ACC112 (cell line): Measurements from ENCODE around the gene SIM2.

Source experiments
- H2AFZ ChIP-seq: fragments of 200-600 bp; sonication (generic); one replicate; pipeline ENCODE4 v1.6.0; 2017; ENCODE audit warnings: antibody characterized with exemption, low read length; ENCODE audit not compliant: unreplicated experiment
- H3K27ac ChIP-seq: fragments of 200-600 bp; sonication (generic); 2 replicates; pipeline ENCODE4 v1.5.1; 2014; ENCODE audit warnings: low read depth, mild to moderate bottlenecking, antibody characterized with exemption, low read length, moderate library complexity
- H3K27me3 ChIP-seq: fragments of 200-600 bp; sonication (generic); 2 replicates; pipeline ENCODE4 v1.6.1; 2014; ENCODE audit warnings: mild to moderate bottlenecking, antibody characterized with exemption, low read length, moderate library complexity, mixed read lengths; ENCODE audit not compliant: insufficient read depth
- H3K36me3 ChIP-seq: fragments of 200-600 bp; sonication (generic); 2 replicates; pipeline ENCODE4 v1.6.1; 2016; ENCODE audit warnings: mild to moderate bottlenecking, antibody characterized with exemption, low read length, moderate library complexity, mixed read lengths; ENCODE audit not compliant: insufficient read depth
- H3K4me1 ChIP-seq: fragments of 200-600 bp; sonication (generic); one replicate; pipeline ENCODE4 v1.6.1; 2016; ENCODE audit warnings: low read length, mixed read lengths; ENCODE audit not compliant: insufficient read depth, unreplicated experiment, control insufficient read depth
- H3K4me3 ChIP-seq: fragments of 200-600 bp; sonication (generic); 2 replicates; pipeline ENCODE4 v1.5.1; 2014; ENCODE audit warnings: mild to moderate bottlenecking, low read depth, low read length
- H3K79me2 ChIP-seq: fragments of 200-600 bp; sonication (generic); one replicate; pipeline ENCODE4 v1.6.0; 2016; ENCODE audit warnings: low read length; ENCODE audit not compliant: control insufficient read depth, unreplicated experiment, insufficient read depth

SIM2 gene

GRCh38 chr21:36743446-36743845 lies 44.5 kb downstream of the SIM2 start:
- no peak overlapping the region for H2AFZ ChIP-seq
- no peaks in the 10 kb centered on the region for H3K36me3 ChIP-seq
- no peaks in the 10 kb centered on the region for H3K79me2 ChIP-seq
- peaks cover 12% of the 10 kb centered on the region; the same call in 1 of the 2 replicates for H3K27me3 ChIP-seq
- H3K4me1 ChIP-seq = no peaks in the 10 kb centered on the region
- H3K4me3 ChIP-seq = no peak overlapping the region
- no peak overlapping the region for H3K27ac ChIP-seq

DNA sequence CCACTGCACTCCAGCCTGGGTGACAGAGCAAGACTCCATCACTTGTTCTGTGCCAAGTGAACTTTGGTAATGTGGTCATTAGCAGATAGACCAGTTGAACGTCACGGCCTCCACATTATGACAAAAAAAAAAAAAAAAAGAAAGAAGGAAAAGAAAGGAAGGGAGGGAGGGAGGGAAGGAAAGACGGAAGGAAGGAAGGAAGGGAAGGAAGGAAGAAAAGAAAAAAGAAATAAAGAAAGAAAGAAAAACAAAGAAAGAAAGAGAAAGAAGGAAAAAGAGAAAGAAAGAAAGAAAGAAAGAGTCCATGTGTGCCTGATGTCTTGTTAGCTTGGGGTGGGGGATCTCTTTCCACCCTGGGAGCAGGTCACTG lies 45.3 kb downstream of the SIM2 start:
- no peak overlapping the region for H3K27ac ChIP-seq
- H3K79me2 ChIP-seq = no peaks in the 10 kb centered on the region
- H3K36me3 ChIP-seq = no peaks in the 10 kb centered on the region
- no peaks in the 10 kb centered on the region for H3K4me1 ChIP-seq
- no peak overlapping the region for H2AFZ ChIP-seq
- no peak overlapping the region for H3K4me3 ChIP-seq
- H3K27me3 ChIP-seq = peaks cover 4% of the 10 kb centered on the region; the same call in 1 of the 2 replicates

GRCh38 chr21:36744560-36745231 lies 45.8 kb downstream of the SIM2 start:
- Histone ChIP-seq H2AFZ (no peak overlapping the region), H3K27me3 (no peaks in the 10 kb centered on the region), H3K4me1 (no peaks in the 10 kb centered on the region), H3K36me3 (no peaks in the 10 kb centered on the region), H3K79me2 (no peaks in the 10 kb centered on the region), H3K4me3 (no peak overlapping the region), H3K27ac (no peak overlapping the region)

DNA sequence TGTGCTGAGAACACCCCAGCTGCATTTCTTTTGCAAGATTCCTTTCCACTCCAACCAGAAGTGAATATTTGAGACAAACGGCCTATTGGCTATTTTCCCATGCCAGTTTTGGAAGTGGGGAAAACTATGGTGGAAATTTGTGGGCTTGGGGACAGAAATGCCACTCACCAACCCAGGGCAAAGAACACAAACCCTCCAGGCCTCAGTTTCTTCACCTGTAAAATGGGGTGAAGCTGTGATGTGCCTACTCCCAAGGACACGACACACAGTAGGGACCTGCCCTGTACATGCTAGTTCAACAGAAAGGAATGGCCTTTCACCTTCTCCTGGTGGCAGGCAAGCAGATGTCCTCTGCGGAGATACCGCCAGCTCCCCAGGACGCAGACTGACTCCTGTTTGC lies 46.5 kb downstream of the SIM2 start:
- Histone ChIP-seq H3K36me3 (no peaks in the 10 kb centered on the region), H2AFZ (no peak overlapping the region), H3K27ac (no peak overlapping the region), H3K79me2 (no peaks in the 10 kb centered on the region), H3K27me3 (no peaks in the 10 kb centered on the region), H3K4me1 (no peaks in the 10 kb centered on the region), H3K4me3 (no peak overlapping the region)

DNA sequence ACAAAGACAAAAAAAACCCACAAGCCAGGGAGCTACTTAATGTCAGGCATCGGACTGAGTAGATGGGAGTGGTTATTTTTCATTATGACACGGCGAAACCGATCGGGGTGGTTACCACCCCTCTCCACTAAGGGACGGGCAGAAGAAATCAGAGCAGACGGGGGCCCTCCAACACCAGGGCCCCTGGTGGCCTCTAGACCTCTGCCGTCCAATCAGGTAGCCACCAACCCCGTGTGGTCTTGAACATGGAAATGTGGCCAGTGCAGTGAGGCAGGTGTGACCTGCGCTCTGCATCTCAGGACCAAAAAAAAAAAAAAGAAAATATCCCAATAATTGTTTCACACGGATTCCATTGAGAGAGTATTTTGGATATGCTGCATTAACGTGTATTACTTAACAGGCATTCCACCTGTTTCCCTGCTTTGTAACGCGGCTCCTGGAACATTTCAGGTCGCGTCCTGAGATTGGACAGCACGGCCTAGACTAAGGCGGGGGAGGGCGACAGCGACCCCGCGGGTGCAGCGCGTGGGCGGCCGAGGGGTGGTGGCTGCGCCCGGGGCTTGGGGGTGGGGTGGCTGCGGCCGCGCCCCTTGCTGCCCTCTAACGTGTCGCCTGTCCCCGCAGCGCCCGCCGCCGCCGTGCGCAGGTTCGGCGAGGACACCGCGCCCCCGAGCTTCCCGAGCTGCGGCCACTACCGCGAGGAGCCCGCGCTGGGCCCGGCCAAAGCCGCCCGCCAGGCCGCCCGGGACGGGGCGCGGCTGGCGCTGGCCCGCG lies 48.3 kb downstream of the SIM2 start:
- Histone ChIP-seq H3K27me3 (no peaks in the 10 kb centered on the region), H3K79me2 (no peaks in the 10 kb centered on the region), H3K36me3 (no peaks in the 10 kb centered on the region), H3K27ac (no peak overlapping the region), H3K4me3 (peak overlapping the region; percentile 75), H2AFZ (peak overlapping the region; percentile 10), H3K4me1 (no peaks in the 10 kb centered on the region)

DNA sequence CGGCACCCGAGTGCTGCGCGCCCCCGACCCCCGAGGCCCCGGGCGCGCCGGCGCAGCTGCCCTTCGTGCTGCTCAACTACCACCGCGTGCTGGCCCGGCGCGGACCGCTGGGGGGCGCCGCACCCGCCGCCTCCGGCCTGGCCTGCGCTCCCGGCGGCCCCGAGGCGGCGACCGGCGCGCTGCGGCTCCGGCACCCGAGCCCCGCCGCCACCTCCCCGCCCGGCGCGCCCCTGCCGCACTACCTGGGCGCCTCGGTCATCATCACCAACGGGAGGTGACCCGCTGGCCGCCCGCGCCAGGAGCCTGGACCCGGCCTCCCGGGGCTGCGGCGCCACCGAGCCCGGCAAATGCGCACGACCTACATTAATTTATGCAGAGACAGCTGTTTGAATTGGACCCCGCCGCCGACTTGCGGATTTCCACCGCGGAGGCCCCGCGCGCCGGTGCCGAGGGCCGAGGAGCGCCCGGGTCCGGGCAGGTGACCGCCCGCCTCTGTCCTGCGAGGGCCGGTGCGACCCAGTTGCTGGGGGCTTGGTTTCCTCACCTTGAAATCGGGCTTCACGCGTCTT lies 49.0 kb downstream of the SIM2 start:
- peak overlapping the region; percentile 92 for H2AFZ ChIP-seq
- H3K27ac ChIP-seq = no peak overlapping the region
- H3K4me3 ChIP-seq = peak overlapping the region; percentile 75

GRCh38 chr21:36749935-36750575 lies 51.1 kb downstream of the SIM2 start:
- Histone ChIP-seq H3K4me3 (no peak overlapping the region), H3K4me1 (peaks cover 15% of the 10 kb centered on the region), H3K79me2 (no peaks in the 10 kb centered on the region), H3K27me3 (no peaks in the 10 kb centered on the region), H3K36me3 (no peaks in the 10 kb centered on the region), H2AFZ (no peak overlapping the region), H3K27ac (no peak overlapping the region)

More for the DNA sequence above, 49.0 kb downstream of the SIM2 start:
- Histone ChIP-seq H3K27me3 (no peaks in the 10 kb centered on the region), H3K4me1 (peaks cover 4% of the 10 kb centered on the region), H3K79me2 (no peaks in the 10 kb centered on the region), H3K36me3 (no peaks in the 10 kb centered on the region)

DNA sequence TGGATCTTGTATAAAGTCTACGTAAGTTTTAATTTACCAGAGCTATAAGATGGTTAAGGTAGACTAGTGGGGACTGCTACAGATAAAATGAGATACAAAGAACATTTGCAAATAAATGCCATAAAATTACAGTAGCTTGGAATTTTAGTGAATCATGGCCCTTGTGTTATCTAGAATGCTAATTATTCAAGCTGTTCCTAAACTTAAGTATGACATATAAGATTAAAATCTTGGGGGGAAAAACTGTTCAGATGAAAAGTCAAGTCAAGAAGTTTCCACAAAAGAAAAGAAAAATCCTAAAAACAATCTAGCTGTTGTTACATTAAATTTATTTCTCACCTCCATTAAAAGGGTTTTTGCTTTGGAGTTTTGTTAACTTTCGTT lies 51.7 kb downstream of the SIM2 start:
- Histone ChIP-seq H3K36me3 (no peaks in the 10 kb centered on the region), H3K4me1 (peaks cover 15% of the 10 kb centered on the region), H3K27me3 (no peaks in the 10 kb centered on the region), H3K27ac (no peak overlapping the region), H3K79me2 (no peaks in the 10 kb centered on the region), H2AFZ (no peak overlapping the region), H3K4me3 (no peak overlapping the region)

- no peaks in the 10 kb centered on the region for H3K27me3 ChIP-seq
- H3K4me1 ChIP-seq = peaks cover 15% of the 10 kb centered on the region
- H3K4me3 ChIP-seq = no peak overlapping the region
- H3K27ac ChIP-seq = no peak overlapping the region
- H3K79me2 ChIP-seq = no peaks in the 10 kb centered on the region
- H2AFZ ChIP-seq = no peak overlapping the region
- no peaks in the 10 kb centered on the region for H3K36me3 ChIP-seq
These were observed 52.5 kb downstream of the SIM2 start for GRCh38 chr21:36751383-36751782.

- H2AFZ ChIP-seq = no peak overlapping the region
- H3K27me3 ChIP-seq = no peaks in the 10 kb centered on the region
- no peaks in the 10 kb centered on the region for H3K79me2 ChIP-seq
- H3K4me3 ChIP-seq = no peak overlapping the region
- peaks cover 15% of the 10 kb centered on the region for H3K4me1 ChIP-seq
- H3K36me3 ChIP-seq = no peaks in the 10 kb centered on the region
- H3K27ac ChIP-seq = peak overlapping the region; percentile 35
These were observed 54.6 kb downstream of the SIM2 start for GRCh38 chr21:36753556-36753955.
